Activated naive CD4-positive, alpha-beta T cell treated with anti-CD3 and anti-CD28 coated beads for 36 hours (primary cell): ENCODE data around the gene CCDC192. TPM values are rescaled to one million over a fixed set of nuclear protein-coding genes. Genes with fewer than 3 reads are reported as not detected.

ENCODE experiments used
- CTCF ChIA-PET: fragments of 350-600 bp; sonication (Branson Sonifier 250); formaldehyde crosslinking; loops from one replicate; lab custom pipeline; 2021; ENCODE audit warnings: antibody characterized with exemption; lab: Charles Lee
- DNase-seq: peaks from one replicate; pipeline ENCODE4 v3.0.0-alpha.2; 2020
- H3K27ac Mint-ChIP-seq: one replicate; pipeline ENCODE4 v1.8.0; 2021; ENCODE audit warnings: mild to moderate bottlenecking, mixed read lengths
- H3K27me3 Mint-ChIP-seq: one replicate; pipeline ENCODE4 v1.8.0; 2021; ENCODE audit warnings: low read depth, mixed read lengths
- H3K36me3 Mint-ChIP-seq: one replicate; pipeline ENCODE4 v1.8.0; 2021; ENCODE audit warnings: low read depth, mixed read lengths
- H3K4me1 Mint-ChIP-seq: one replicate; pipeline ENCODE4 v1.8.0; 2021; ENCODE audit warnings: low read depth, mixed read lengths
- H3K4me3 Mint-ChIP-seq: one replicate; pipeline ENCODE4 v1.8.0; 2021; ENCODE audit warnings: mild to moderate bottlenecking, moderate library complexity, mixed read lengths
- H3K9me3 Mint-ChIP-seq: one replicate; pipeline ENCODE4 v1.8.0; 2021; ENCODE audit warnings: mixed read lengths
- intact Hi-C: fragments of 100-400 bp; cut with micrococcal nuclease; formaldehyde crosslinking; loops from one replicate; pipeline ENCODE4 v1.15.1; 2023
- total RNA-seq, 2 experiments: library from RNA; stranded (reverse); gene quantifications; one replicate each; pipeline ENCODE4 v1.2.3, GENCODE V29; 2021

CCDC192 gene
- total RNA-seq, 2 experiments from 2014 or later = not detected

- Mint-ChIP-seq H3K27me3 (peaks cover 9% of the 10 kb centered on the region), H3K27ac (no peak overlapping the region), H3K36me3 (no peaks in the 10 kb centered on the region), H3K9me3 (no peaks in the 10 kb centered on the region), H3K4me1 (no peaks in the 10 kb centered on the region), H3K4me3 (no peak overlapping the region)
- intact Hi-C loops = no loop called here
- CTCF ChIA-PET = no interaction called here
- no peak for DNase-seq
Observed at GRCh38 chr5:127804886-127805426, 101.8 kb downstream of the CCDC192 start.

DNA sequence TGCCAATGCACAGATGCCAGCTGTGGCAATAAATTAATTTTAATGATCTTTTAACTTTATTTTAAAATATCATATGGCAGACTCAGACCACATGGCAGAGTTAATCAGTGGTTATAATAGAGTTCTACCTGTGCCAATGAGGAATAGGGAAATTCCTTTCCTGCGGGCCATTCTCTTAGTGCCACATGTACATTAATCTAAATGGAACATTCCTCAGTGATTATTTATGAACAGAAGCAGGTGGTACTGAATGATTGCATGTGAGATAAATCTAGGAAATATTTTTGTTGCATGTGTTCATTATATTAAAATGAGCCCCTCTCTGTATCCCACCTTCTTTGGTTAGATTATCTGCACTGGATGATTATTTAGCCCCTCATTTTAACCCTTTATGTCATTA, 102.3 kb downstream of the CCDC192 start:
- no peak for DNase-seq
- Mint-ChIP-seq H3K9me3 (no peaks in the 10 kb centered on the region), H3K27me3 (peaks cover 11% of the 10 kb centered on the region), H3K36me3 (no peaks in the 10 kb centered on the region), H3K27ac (no peak overlapping the region), H3K4me1 (no peaks in the 10 kb centered on the region), H3K4me3 (no peak overlapping the region)
- CTCF ChIA-PET = interaction anchor here (1.9 kb wide), 1 partner anchor 16 kb away, joined by 4 read pairs; no protein-coding TSS in a partner anchor
- intact Hi-C loops = no loop called here

DNA sequence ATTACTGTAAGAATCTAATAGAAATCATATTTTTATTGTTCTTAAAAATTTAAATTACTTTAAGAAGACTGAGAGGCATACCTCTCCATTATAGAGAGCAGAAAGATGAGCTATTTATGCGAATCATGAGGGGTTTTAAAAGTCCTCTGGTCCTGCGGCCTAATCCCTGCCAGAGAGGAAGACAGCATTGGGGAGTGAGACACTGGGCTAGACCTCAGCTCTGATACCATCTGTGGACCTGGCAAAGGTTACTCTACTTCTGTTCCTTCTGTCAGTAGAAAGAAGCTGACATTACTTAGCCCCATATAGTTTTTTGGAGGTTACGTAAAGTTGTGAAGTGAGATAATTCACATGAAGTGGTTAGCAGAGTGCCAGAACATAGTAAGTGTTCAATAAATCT, 103.6 kb downstream of the CCDC192 start:
- no peaks in the 10 kb centered on the region for H3K4me1 Mint-ChIP-seq
- H3K9me3 Mint-ChIP-seq = no peaks in the 10 kb centered on the region
- H3K36me3 Mint-ChIP-seq = no peaks in the 10 kb centered on the region
- H3K4me3 Mint-ChIP-seq = no peak overlapping the region
- DNase-seq = no peak
- peaks cover 13% of the 10 kb centered on the region for H3K27me3 Mint-ChIP-seq
- no peak overlapping the region for H3K27ac Mint-ChIP-seq
- CTCF ChIA-PET = interaction anchor here (1.8 to 1.9 kb wide), 2 partner anchors 9 to 14 kb away, joined by 4 to 7 read pairs; no protein-coding TSS in a partner anchor
- intact Hi-C loops = no loop called here

- no peaks in the 10 kb centered on the region for H3K36me3 Mint-ChIP-seq
Observed at GRCh38 chr5:127809533-127809932, 106.3 kb downstream of the CCDC192 start.

GRCh38 chr5:127810017-127810416, 106.8 kb downstream of the CCDC192 start:
- no peaks in the 10 kb centered on the region for H3K36me3 Mint-ChIP-seq
- intact Hi-C loops = no loop called here
- peaks cover 25% of the 10 kb centered on the region for H3K27me3 Mint-ChIP-seq
- no peak for DNase-seq
- no peak overlapping the region for H3K4me3 Mint-ChIP-seq
- no peak overlapping the region for H3K27ac Mint-ChIP-seq
- CTCF ChIA-PET = interaction anchor here (0.8 kb wide), 1 partner anchor 246 kb away, joined by 3 read pairs; no protein-coding TSS in a partner anchor
- H3K4me1 Mint-ChIP-seq = no peaks in the 10 kb centered on the region
- H3K9me3 Mint-ChIP-seq = no peaks in the 10 kb centered on the region

More at GRCh38 chr5:127809533-127809932, 106.3 kb downstream of the CCDC192 start:
- H3K4me1 Mint-ChIP-seq = no peaks in the 10 kb centered on the region
- H3K4me3 Mint-ChIP-seq = no peak overlapping the region
- DNase-seq = no peak
- H3K27me3 Mint-ChIP-seq = peaks cover 23% of the 10 kb centered on the region
- intact Hi-C loops = no loop called here
- CTCF ChIA-PET = interaction anchor here (0.8 kb wide), 1 partner anchor 246 kb away, joined by 3 read pairs; no protein-coding TSS in a partner anchor
- H3K9me3 Mint-ChIP-seq = no peaks in the 10 kb centered on the region
- H3K27ac Mint-ChIP-seq = no peak overlapping the region

GRCh38 chr5:127810707-127811490, 107.7 kb downstream of the CCDC192 start:
- Mint-ChIP-seq H3K27me3 (peaks cover 25% of the 10 kb centered on the region), H3K9me3 (no peaks in the 10 kb centered on the region), H3K4me1 (no peaks in the 10 kb centered on the region), H3K4me3 (no peak overlapping the region), H3K36me3 (no peaks in the 10 kb centered on the region), H3K27ac (no peak overlapping the region)
- no peak for DNase-seq
- intact Hi-C loops = no loop called here
- CTCF ChIA-PET = no interaction called here

- H3K4me3 Mint-ChIP-seq = no peak overlapping the region
- H3K36me3 Mint-ChIP-seq = no peaks in the 10 kb centered on the region
- no peaks in the 10 kb centered on the region for H3K4me1 Mint-ChIP-seq
- CTCF ChIA-PET = no interaction called here
- H3K9me3 Mint-ChIP-seq = no peaks in the 10 kb centered on the region
- intact Hi-C loops = no loop called here
- no peak overlapping the region for H3K27ac Mint-ChIP-seq
- DNase-seq = no peak
- peaks cover 25% of the 10 kb centered on the region for H3K27me3 Mint-ChIP-seq
Observed at GRCh38 chr5:127812570-127812969, 109.4 kb downstream of the CCDC192 start.

- CTCF ChIA-PET = no interaction called here
- Mint-ChIP-seq H3K9me3 (no peaks in the 10 kb centered on the region), H3K27me3 (peaks cover 23% of the 10 kb centered on the region), H3K27ac (no peak overlapping the region), H3K4me1 (no peaks in the 10 kb centered on the region), H3K4me3 (no peak overlapping the region), H3K36me3 (no peaks in the 10 kb centered on the region)
- intact Hi-C loops = no loop called here
- DNase-seq = no peak
Observed at GRCh38 chr5:127813633-127814587, 110.7 kb downstream of the CCDC192 start.

- Mint-ChIP-seq H3K4me1 (no peaks in the 10 kb centered on the region), H3K27me3 (peaks cover 28% of the 10 kb centered on the region), H3K36me3 (no peaks in the 10 kb centered on the region), H3K9me3 (no peaks in the 10 kb centered on the region), H3K27ac (no peak overlapping the region), H3K4me3 (no peak overlapping the region)
- intact Hi-C loops = no loop called here
- CTCF ChIA-PET = interaction anchor here (2.1 kb wide), 1 partner anchor 8 kb away, joined by 7 read pairs; no protein-coding TSS in a partner anchor
- DNase-seq = no peak
Observed at GRCh38 chr5:127814588-127814973, 111.4 kb downstream of the CCDC192 start.

- Mint-ChIP-seq H3K27me3 (peaks cover 15% of the 10 kb centered on the region), H3K4me1 (no peaks in the 10 kb centered on the region), H3K27ac (no peak overlapping the region), H3K4me3 (no peak overlapping the region), H3K36me3 (no peaks in the 10 kb centered on the region), H3K9me3 (no peaks in the 10 kb centered on the region)
- DNase-seq = no peak
- intact Hi-C loops = no loop called here
- CTCF ChIA-PET = interaction anchor here (0.7 to 1.4 kb wide), 2 partner anchors 15 to 194 kb away, joined by 3 to 4 read pairs; no protein-coding TSS in a partner anchor
Observed at GRCh38 chr5:127820910-127821553, 117.8 kb downstream of the CCDC192 start.

DNA sequence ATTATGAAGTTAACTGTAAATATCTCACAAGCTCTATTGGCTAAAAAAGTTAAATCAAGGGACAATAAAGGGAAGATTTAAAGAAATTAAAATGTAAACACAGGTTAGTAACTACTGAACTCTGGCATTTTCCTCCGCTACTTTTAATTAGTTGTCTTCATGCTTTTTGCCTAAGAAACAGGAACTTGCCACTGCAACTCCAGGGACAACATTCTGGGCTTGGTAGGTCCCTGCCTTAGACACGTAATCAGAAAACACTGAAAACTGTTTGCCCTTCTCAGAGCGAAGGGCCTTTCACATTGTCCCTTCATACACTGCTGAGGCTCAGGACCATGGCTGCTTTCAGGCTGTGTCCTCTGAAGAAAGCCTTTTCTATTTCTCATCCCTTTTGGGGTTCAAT, 118.7 kb downstream of the CCDC192 start:
- Mint-ChIP-seq H3K4me3 (no peak overlapping the region), H3K4me1 (no peaks in the 10 kb centered on the region), H3K36me3 (no peaks in the 10 kb centered on the region), H3K27ac (no peak overlapping the region), H3K9me3 (no peaks in the 10 kb centered on the region), H3K27me3 (peaks cover 15% of the 10 kb centered on the region)
- CTCF ChIA-PET = interaction anchor here (1.4 kb wide), 1 partner anchor 16 kb away, joined by 4 read pairs; no protein-coding TSS in a partner anchor
- intact Hi-C loops = no loop called here
- no peak for DNase-seq
